OCI-LY1 (cell line): ENCODE results near the gene PYGO2.

Experiments used
- CTCF ChIP-seq: fragments of 200-600 bp; sonication (generic), shearing (Covaris generic); IDR thresholded peaks from 2 replicates; pipeline ENCODE4 v1.5.1; 2017; ENCODE audit warnings: mild to moderate bottlenecking, antibody characterized with exemption, low read length, moderate library complexity, mixed read lengths
- EZH2 ChIP-seq: fragments of 200-600 bp; sonication (generic), shearing (Covaris generic); IDR thresholded peaks from 2 replicates; pipeline ENCODE4 v1.8.0; 2017; ENCODE audit warnings: borderline replicate concordance, mixed run types, mild to moderate bottlenecking, antibody characterized with exemption, low read length, moderate library complexity, mixed read lengths

- TF ChIP-seq CTCF (peak; percentile 63), EZH2 (no peak)
Measured at GRCh38 chr1:154998201-154998780, 36.7 kb upstream of the PYGO2 start.
